ENCODE results near the gene HJURP. TPM values are rescaled to one million over a fixed set of nuclear protein-coding genes. Genes with fewer than 3 reads are reported as not detected.

HJURP gene
- polyA plus RNA-seq, 4 donors = 0.81 to 10.7 (median 5.9) TPM

- 89 to 91% (median 89%) methylated on average over 7 of the region's 7 CpGs for WGBS, 3 donors
- Histone ChIP-seq H3K9me3 (ENCODE audit: control insufficient read depth in 2 of 2, insufficient read depth in 1 of 2, low read depth in 1 of 2, low read length in 1 of 2) (no peaks in the 10 kb centered on the region), H3K36me3 (ENCODE audit: control insufficient read depth in 3 of 3, insufficient read depth in 2 of 3, low read depth in 1 of 3, low read length in 3 of 3) (no peaks in the 10 kb centered on the region), H3K27ac (ENCODE audit: low read depth in 1 of 3, low read length in 2 of 3) (no peak overlapping the region), H3K4me1 (ENCODE audit: control insufficient read depth in 3 of 3, insufficient read depth in 2 of 3, low read depth in 1 of 3, low read length in 2 of 3) (peaks cover 0 to 14% (median 0%) of the 10 kb centered on the region in 3 donors), H3K4me3 (ENCODE audit: low read depth in 1 of 3, low read length in 3 of 3) (no peak overlapping the region), H3K27me3 (ENCODE audit: control insufficient read depth in 3 of 3, insufficient read depth in 3 of 3, low read length in 3 of 3) (no peaks in the 10 kb centered on the region)
- no peak for FAIRE-seq
- no peak for DNase-seq
These were observed 61.6 kb downstream of the HJURP start for GRCh38 chr2:233792720-233793119.

GRCh38 chr2:233791883-233792329 is 62.4 kb downstream of the HJURP start:
- no peaks in the 10 kb centered on the region for H3K27me3 ChIP-seq (ENCODE audit: control insufficient read depth in 3 of 3, insufficient read depth in 3 of 3, low read length in 3 of 3)
- no peak for DNase-seq
- no peak overlapping the region for H3K4me3 ChIP-seq (ENCODE audit: low read depth in 1 of 3, low read length in 3 of 3)
- peaks cover 0 to 14% (median 0%) of the 10 kb centered on the region in 3 donors for H3K4me1 ChIP-seq (ENCODE audit: control insufficient read depth in 3 of 3, insufficient read depth in 2 of 3, low read depth in 1 of 3, low read length in 2 of 3)
- no peaks in the 10 kb centered on the region for H3K36me3 ChIP-seq (ENCODE audit: control insufficient read depth in 3 of 3, insufficient read depth in 2 of 3, low read depth in 1 of 3, low read length in 3 of 3)
- H3K27ac ChIP-seq (ENCODE audit: low read depth in 1 of 3, low read length in 2 of 3) = no peak overlapping the region
- FAIRE-seq = no peak
- no peaks in the 10 kb centered on the region for H3K9me3 ChIP-seq (ENCODE audit: control insufficient read depth in 2 of 2, insufficient read depth in 1 of 2, low read depth in 1 of 2, low read length in 1 of 2)
- 82 to 90% (median 84%) methylated on average over 9 of the region's 9 CpGs for WGBS, 3 donors

GRCh38 chr2:233791151-233791882 is 63.0 kb downstream of the HJURP start:
- no peak overlapping the region for H3K27ac ChIP-seq (ENCODE audit: low read depth in 1 of 3, low read length in 2 of 3)
- H3K9me3 ChIP-seq (ENCODE audit: control insufficient read depth in 2 of 2, insufficient read depth in 1 of 2, low read depth in 1 of 2, low read length in 1 of 2) = no peaks in the 10 kb centered on the region
- no peak overlapping the region for H3K4me3 ChIP-seq (ENCODE audit: low read depth in 1 of 3, low read length in 3 of 3)
- H3K4me1 ChIP-seq (ENCODE audit: control insufficient read depth in 3 of 3, insufficient read depth in 2 of 3, low read depth in 1 of 3, low read length in 2 of 3) = peaks cover 0 to 14% (median 0%) of the 10 kb centered on the region in 3 donors
- DNase-seq (no peak), FAIRE-seq (no peak)
- 86 to 91% (median 90%) methylated on average over 18 of the region's 18 CpGs for WGBS, 3 donors
- H3K36me3 ChIP-seq (ENCODE audit: control insufficient read depth in 3 of 3, insufficient read depth in 2 of 3, low read depth in 1 of 3, low read length in 3 of 3) = no peaks in the 10 kb centered on the region
- H3K27me3 ChIP-seq (ENCODE audit: control insufficient read depth in 3 of 3, insufficient read depth in 3 of 3, low read length in 3 of 3) = no peaks in the 10 kb centered on the region

GRCh38 chr2:233789554-233789953 is 64.8 kb downstream of the HJURP start:
- DNase-seq (no peak), FAIRE-seq (no peak)
- Histone ChIP-seq H3K9me3 (ENCODE audit: control insufficient read depth in 2 of 2, insufficient read depth in 1 of 2, low read depth in 1 of 2, low read length in 1 of 2) (peaks cover 0 to 2% of the 10 kb centered on the region in 2 donors), H3K4me1 (ENCODE audit: control insufficient read depth in 3 of 3, insufficient read depth in 2 of 3, low read depth in 1 of 3, low read length in 2 of 3) (peaks cover 0 to 14% (median 0%) of the 10 kb centered on the region in 3 donors), H3K27me3 (ENCODE audit: control insufficient read depth in 3 of 3, insufficient read depth in 3 of 3, low read length in 3 of 3) (peaks cover 0 to 2% (median 0%) of the 10 kb centered on the region in 3 donors), H3K36me3 (ENCODE audit: control insufficient read depth in 3 of 3, insufficient read depth in 2 of 3, low read depth in 1 of 3, low read length in 3 of 3) (no peaks in the 10 kb centered on the region), H3K4me3 (ENCODE audit: low read depth in 1 of 3, low read length in 3 of 3) (no peak overlapping the region), H3K27ac (ENCODE audit: low read depth in 1 of 3, low read length in 2 of 3) (no peak overlapping the region)
- 87 to 94% (median 88%) methylated on average over 7 of the region's 7 CpGs for WGBS, 3 donors

Other genes starting within 250 kb of the HJURP start
- 10 to 100 TPM in 1 of 4 donors, 1 to 10 TPM in 2, under 1 TPM in 1; 0.07 to 13.6 (median 4.9) TPM for gene UGT1A8, start 236.9 kb downstream of the HJURP start, polyA plus RNA-seq
- gene UGT1A10, start 218.1 kb downstream of the HJURP start, polyA plus RNA-seq = 10 to 100 TPM in 3 of 4 donors, under 1 TPM in 1; 0.27 to 30.0 (median 18.5) TPM
- gene UGT1A9, start 182.6 kb downstream of the HJURP start, polyA plus RNA-seq = under 1 TPM in 1 of 4 donors, not detected in 3; 0.07 TPM
- gene UGT1A7, start 172.6 kb downstream of the HJURP start, polyA plus RNA-seq = 1 to 10 TPM in 1 of 4 donors, under 1 TPM in 2, not detected in 1; 0.03 to 9.6 (median 0.19) TPM
- gene UGT1A6, start 161.6 kb downstream of the HJURP start, polyA plus RNA-seq = 1 to 10 TPM in 2 of 4 donors, under 1 TPM in 1, not detected in 1; 0.21 to 1.8 (median 1.4) TPM
- 10 to 100 TPM in 1 of 4 donors, under 1 TPM in 2, not detected in 1; 0.15 to 15.4 (median 0.48) TPM for gene UGT1A5, start 141.6 kb downstream of the HJURP start, polyA plus RNA-seq
- 1 to 10 TPM in 1 of 4 donors, under 1 TPM in 2, not detected in 1; 0.09 to 7.3 (median 0.66) TPM for gene UGT1A4, start 135.8 kb downstream of the HJURP start, polyA plus RNA-seq
- gene UGT1A3, start 125.5 kb downstream of the HJURP start, polyA plus RNA-seq = 1 to 10 TPM in 2 of 4 donors, under 1 TPM in 2; 0.22 to 6.8 (median 2.7) TPM
- gene UGT1A1, start 94.3 kb downstream of the HJURP start, polyA plus RNA-seq = 10 to 100 TPM in 3 of 4 donors, under 1 TPM in 1; 0.38 to 78.9 (median 28.0) TPM
- gene MROH2A, start 76.2 kb downstream of the HJURP start, polyA plus RNA-seq = 1 to 10 TPM in 1 of 4 donors, under 1 TPM in 3; 0.19 to 1.6 (median 0.42) TPM
- under 1 TPM in 1 of 4 donors, not detected in 3; 0.18 TPM for gene TRPM8, start 62.8 kb upstream of the HJURP start, polyA plus RNA-seq
- gene SPP2, start 196.2 kb upstream of the HJURP start, polyA plus RNA-seq = not detected